ENCODE measurements around the gene PDCD4. TPM values are rescaled to one million over a fixed set of nuclear protein-coding genes. Genes with fewer than 3 reads are reported as not detected.

The PDCD4 gene
- total and polyA plus RNA-seq, 9 of the 15 experiments (the other 6 are each of a cell fraction or from before 2014, with no cell fraction given) = 12.9 to 44.1 (median 33.7) TPM

DNA sequence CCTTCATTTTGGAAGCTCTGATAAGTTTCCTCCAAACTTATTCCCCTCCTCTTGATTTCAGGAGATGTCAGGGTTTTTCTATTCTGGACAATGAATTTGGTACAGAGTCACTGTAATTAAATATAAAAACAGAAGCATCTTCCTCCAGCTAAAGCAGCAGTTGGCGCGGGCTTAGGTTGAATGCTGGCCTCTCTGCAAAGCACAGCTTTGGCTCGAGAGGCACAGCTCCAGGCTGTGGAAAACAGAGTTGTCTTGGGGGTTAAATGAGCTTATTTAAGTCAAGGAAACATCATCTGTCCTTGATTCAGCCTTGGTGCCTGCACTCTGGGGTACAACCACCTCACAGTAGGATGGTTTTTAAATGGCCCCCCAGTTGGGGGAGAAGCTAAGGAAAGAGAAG lies 35.0 kb upstream of the PDCD4 start (continued):
- TF ChIP-seq, protein P1, sequence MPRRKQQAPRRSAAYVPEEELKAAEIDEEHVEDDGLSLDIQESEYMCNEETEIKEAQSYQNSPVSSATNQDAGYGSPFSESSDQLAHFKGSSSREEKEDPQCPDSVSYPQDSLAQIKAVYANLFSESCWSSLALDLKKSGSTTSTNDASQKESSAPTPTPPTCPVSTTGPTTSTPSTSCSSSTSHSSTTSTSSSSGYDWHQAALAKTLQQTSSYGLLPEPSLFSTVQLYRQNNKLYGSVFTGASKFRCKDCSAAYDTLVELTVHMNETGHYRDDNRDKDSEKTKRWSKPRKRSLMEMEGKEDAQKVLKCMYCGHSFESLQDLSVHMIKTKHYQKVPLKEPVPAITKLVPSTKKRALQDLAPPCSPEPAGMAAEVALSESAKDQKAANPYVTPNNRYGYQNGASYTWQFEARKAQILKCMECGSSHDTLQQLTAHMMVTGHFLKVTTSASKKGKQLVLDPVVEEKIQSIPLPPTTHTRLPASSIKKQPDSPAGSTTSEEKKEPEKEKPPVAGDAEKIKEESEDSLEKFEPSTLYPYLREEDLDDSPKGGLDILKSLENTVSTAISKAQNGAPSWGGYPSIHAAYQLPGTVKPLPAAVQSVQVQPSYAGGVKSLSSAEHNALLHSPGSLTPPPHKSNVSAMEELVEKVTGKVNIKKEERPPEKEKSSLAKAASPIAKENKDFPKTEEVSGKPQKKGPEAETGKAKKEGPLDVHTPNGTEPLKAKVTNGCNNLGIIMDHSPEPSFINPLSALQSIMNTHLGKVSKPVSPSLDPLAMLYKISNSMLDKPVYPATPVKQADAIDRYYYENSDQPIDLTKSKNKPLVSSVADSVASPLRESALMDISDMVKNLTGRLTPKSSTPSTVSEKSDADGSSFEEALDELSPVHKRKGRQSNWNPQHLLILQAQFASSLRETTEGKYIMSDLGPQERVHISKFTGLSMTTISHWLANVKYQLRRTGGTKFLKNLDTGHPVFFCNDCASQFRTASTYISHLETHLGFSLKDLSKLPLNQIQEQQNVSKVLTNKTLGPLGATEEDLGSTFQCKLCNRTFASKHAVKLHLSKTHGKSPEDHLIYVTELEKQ (CRISPR knock-in tag; IDR thresholded peaks at IDR 0.05) = no peak
- TF ChIP-seq ZNF24 (IDR thresholded peaks at IDR 0.05) (no peak), GATA2 (CRISPR knock-in tag; IDR thresholded peaks at IDR 0.05) (no peak), KLF13 (tag; IDR thresholded peaks at IDR 0.05; ENCODE audit: borderline replicate concordance, low read depth) (no peak), ESRRB (CRISPR knock-in tag; IDR thresholded peaks at IDR 0.05; ENCODE audit: borderline replicate concordance) (no peak), TEAD4 (IDR thresholded peaks at IDR 0.05; ENCODE audit: low read length) (no peak), TEAD4 (CRISPR knock-in tag; IDR thresholded peaks at IDR 0.05; ENCODE audit: borderline replicate concordance) (no peak)
